GM18873 (cell line): Measurements from ENCODE around the gene CRY2.
"Not testable (repeated sequence)": the region's sequence is repeated elsewhere in the genome, so short reads cannot be mapped to it uniquely, and the experiment has no call there.

Experiments used
- ATAC-seq: cut with Tn5 transposase; IDR thresholded peaks from one replicate; pipeline ENCODE4 v1.9.1; 2021; ENCODE audit warnings: mild to moderate bottlenecking, moderate library complexity, moderate number of reproducible peaks; ENCODE audit not compliant: unreplicated experiment, low FRiP score

CRY2 gene

GRCh38 chr11:45811109-45811435, 36.2 kb upstream of the CRY2 start:
- no peak for ATAC-seq

DNA sequence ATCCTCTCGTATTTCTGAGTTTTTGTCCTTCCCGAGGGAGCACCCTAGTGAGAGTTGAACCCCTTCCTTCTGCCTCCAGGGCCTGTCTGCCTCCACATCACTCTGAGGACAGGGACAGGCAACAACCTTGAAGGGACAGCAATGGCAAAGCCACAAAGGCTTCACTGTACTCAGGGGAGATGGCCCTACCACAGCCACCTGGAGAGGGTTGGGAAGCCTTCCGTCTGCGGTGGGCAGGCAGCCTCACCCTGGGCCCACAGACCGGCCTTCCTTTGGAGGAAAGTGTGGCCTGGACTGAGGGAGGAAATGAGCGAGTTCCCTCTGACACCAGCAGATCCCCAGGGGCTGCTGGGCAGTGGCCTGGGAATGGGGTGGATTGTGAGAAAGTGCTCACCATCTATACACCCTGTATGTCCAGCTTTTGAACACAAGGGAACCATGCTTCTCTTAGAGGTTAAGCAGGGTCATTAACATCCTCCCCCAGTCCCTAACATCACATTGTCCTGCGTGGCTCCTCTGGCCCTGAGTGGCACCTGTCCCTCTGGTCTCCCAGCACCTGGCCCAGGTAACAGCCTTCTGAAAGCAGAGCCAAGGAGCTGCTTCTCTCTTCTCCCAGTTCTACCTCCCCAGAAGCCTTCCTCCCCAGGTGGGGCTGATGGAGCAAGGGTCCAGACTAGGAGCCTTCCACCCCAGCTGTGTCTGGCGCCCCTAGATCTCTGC, 35.5 kb upstream of the CRY2 start:
- no peak for ATAC-seq

GRCh38 chr11:45812581-45813548, 34.4 kb upstream of the CRY2 start:
- no peak for ATAC-seq

- ATAC-seq: no peak
Observed at GRCh38 chr11:45815747-45816146, 31.5 kb upstream of the CRY2 start.

- no peak for ATAC-seq
Observed at GRCh38 chr11:45816614-45817013, 30.7 kb upstream of the CRY2 start.

GRCh38 chr11:45817191-45817590, 30.1 kb upstream of the CRY2 start:
- peak; percentile 84 for ATAC-seq

DNA sequence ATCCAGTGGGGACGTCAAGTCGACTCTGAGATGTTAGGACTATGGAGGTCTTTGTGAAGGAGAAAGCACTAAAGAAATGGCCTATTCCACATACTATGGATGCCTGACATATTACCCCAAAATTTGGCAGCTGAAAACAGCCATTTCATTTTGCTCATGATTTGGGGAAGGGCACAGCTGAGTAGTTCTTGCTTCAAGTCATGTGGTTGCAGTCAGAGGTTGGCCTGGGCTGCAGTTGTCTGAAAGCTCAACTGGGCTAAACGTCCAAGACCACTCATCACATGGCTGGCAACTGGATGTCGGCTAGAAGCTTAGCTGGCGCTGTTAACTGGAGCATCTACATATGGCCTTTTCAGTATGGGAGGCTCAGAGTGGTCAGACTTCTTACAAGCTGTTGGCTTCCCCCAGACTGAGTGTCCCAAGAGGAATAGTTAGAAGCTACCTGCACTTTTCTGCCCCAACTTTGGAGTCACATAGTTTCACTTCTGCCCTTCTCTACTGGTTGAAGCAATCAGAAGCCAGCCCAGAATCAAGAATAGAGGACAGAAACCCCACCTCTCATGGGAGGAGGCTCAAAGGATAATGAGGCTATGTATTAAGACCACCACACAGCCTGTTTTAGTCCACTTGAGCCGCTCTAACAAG, 28.2 kb upstream of the CRY2 start:
- no peak for ATAC-seq

DNA sequence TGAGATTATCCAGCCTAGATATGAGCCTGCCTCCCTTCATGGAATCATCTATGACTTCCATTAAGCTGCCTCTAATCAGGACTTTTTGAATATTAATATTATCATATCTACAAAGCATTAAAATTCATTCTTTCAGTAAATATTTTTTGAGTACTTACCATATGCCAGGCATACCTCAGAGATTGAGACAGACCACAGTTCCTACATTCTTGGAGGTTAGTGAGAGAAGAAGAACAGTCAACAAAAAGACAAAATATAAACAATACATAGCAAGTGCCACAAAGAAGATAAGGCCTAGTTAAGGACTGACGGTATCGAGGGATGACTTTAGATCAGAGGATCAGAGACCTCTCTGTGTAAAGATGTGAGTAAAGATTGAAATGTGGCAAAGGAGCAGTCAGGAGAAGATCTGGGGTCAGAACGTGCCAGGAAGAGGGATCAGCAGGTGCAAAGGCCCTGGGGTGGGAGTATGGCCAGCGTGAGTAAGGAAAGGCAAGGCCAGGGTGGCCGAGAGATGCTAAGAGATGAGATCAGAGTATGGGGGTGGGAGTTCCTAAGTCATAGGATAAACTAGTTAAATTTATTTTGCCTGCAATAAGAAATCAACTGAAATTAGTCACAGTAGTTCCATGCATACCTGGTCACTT, 26.9 kb upstream of the CRY2 start:
- ATAC-seq: no peak

GRCh38 chr11:45826492-45826891, 20.8 kb upstream of the CRY2 start:
- ATAC-seq: not testable (repeated sequence)

GRCh38 chr11:45827123-45827522, 20.2 kb upstream of the CRY2 start:
- ATAC-seq: no peak

GRCh38 chr11:45828996-45829395, 18.3 kb upstream of the CRY2 start:
- ATAC-seq: no peak

DNA sequence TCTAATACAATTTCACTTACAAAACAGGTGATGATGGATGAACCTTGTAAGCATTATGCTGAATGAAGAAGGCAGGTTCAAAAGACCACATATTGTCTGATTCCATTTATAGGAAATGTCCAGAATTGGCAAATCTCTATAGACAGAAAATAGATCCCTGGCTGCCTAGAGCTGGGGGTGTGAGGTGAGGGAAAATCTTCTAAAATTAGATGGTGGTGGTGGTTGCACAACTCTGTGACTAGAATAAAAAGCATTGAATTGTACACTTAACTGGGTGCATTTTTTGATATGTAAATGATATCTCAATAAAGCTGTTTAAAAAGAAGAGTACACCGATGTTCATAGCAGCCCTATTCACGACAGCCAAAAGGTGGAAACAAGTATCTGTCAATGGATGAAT, 16.7 kb upstream of the CRY2 start:
- ATAC-seq: no peak

DNA sequence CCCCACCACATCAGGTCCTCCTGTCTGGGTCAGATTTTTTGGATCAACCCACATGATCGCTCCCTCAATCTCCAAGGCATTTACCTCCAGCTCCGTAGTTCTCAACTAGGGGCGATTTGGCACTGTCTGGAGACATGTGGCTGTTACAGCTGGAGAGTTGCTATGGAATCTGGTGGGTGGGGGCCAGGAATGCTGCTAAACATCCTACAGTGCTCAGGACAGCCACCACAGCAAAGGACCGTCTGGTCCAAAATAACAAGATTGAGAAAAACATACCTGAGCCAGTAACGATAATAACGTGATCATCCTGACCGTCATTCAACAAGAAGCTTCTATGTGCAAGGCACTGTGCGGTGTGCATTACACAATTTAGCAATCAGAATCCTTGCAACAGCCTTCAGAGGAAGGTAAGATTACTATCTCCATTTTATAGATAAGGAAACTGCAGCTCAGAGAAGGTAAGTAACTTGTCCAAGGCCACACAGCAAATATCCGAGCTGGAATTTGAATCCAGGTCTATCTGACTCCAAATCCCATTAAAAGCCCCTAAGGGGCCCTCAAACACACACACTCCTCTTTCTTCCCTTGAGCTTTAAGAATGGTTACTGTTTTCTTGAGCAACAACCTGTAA, 14.3 kb upstream of the CRY2 start:
- ATAC-seq: no peak

DNA sequence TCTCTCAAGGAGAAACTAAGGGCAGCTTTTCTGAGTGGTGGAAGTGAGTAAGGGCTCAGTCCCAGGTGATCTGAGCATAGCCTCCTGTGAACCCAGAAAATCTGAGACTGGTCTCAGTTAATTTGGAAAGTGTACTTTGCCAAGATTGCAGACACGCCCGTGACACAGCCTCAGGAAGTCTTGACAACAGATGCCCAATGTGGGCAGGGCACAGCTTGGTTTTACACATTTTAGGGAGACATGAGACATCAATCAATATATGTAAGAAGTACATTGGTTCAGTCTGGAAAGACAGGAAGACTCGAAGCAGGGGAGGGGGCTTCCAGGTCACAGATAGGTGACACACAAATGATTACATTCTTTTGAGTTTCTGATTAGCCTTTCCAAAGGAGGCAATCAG, 13.5 kb upstream of the CRY2 start:
- no peak for ATAC-seq

- no peak for ATAC-seq
Observed at GRCh38 chr11:45834298-45834756, 12.9 kb upstream of the CRY2 start.

DNA sequence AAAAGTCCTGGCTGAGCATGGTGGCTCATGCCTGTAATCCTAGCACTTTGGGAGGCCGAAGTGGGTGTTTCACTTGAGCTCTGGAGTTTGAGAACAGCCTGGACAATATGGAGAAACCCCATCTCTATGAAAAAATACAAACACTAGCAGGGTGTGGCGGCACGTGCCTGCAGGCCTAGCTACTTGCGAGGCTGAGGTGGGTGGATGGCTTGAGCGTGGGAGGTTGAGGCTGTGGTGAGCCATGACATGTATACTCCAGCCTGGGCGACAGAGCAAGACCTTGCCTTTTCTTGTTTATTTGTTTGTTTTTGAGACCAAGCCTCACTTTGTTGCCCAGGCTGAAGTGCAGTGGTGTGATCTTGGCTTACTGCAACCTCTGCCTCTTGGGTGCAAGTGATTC, 8.1 kb upstream of the CRY2 start:
- no peak for ATAC-seq

- not testable (repeated sequence) for ATAC-seq
Observed at GRCh38 chr11:45840251-45840650, 7.0 kb upstream of the CRY2 start.

- ATAC-seq: no peak
Observed at GRCh38 chr11:45843158-45843924, 3.9 kb upstream of the CRY2 start.

GRCh38 chr11:45844822-45845578, 2.3 kb upstream of the CRY2 start:
- no peak for ATAC-seq
